H1 (cell line): Measurements from ENCODE around the gene PCGF3. TPM values are rescaled to one million over a fixed set of nuclear protein-coding genes. Genes with fewer than 3 reads are reported as not detected.

Experiments
- CTCF ChIA-PET: fragments of 300-600 bp; sonication (Branson Sonifier 250); formaldehyde crosslinking; loops from one replicate; lab custom pipeline; 2021; ENCODE audit not compliant: partially characterized antibody; lab: Charles Lee
- POLR2A ChIA-PET: fragments of 300-600 bp; sonication (Branson Sonifier 250); formaldehyde crosslinking; loops from one replicate; lab custom pipeline; 2021; ENCODE audit warnings: inconsistent platforms; ENCODE audit not compliant: partially characterized antibody; lab: Charles Lee
- DNase-seq, 2 experiments: peaks; one replicate each; pipeline versions ENCODE4 v3.0.0 to v3.0.0-alpha.2; 2010 to 2022; ENCODE audit warnings: low spot score in 2 of 2, low read depth in 1 of 2, mixed read lengths in 1 of 2
- FAIRE-seq: peaks from 2 replicates; lab custom pipeline; 2011; peaks lifted over from hg19 to GRCh38; lab: Jason Lieb, UNC
- H2AFZ ChIP-seq: 2 replicates; pipeline ENCODE4 v1.8.1; 2012; ENCODE audit warnings: low read length, inconsistent platforms
- H2AK5ac ChIP-seq: 2 replicates; pipeline ENCODE4 v1.6.1; 2013; ENCODE audit warnings: low read depth, low read length
- H2BK120ac ChIP-seq: replicated peaks from 2 replicates; pipeline ENCODE3; 2013; ENCODE audit warnings: low read depth, low read length, inconsistent platforms
- H2BK12ac ChIP-seq: 2 replicates; pipeline ENCODE4 v1.6.1; 2013; ENCODE audit warnings: low read depth, low read length
- H2BK15ac ChIP-seq: 2 replicates; pipeline ENCODE4 v1.6.1; 2013; ENCODE audit warnings: low read length
- H2BK20ac ChIP-seq: 2 replicates; pipeline ENCODE4 v1.6.1; 2013; ENCODE audit warnings: low read length
- H2BK5ac ChIP-seq: 2 replicates; pipeline ENCODE4 v1.6.1; 2013; ENCODE audit warnings: low read depth, low read length
- H3K14ac ChIP-seq: 2 replicates; pipeline ENCODE4 v1.6.1; 2013; ENCODE audit warnings: inconsistent platforms; ENCODE audit not compliant: insufficient read length
- H3K18ac ChIP-seq: 2 replicates; pipeline ENCODE4 v1.6.1; 2013; ENCODE audit warnings: low read length; ENCODE audit errors: extremely low read depth
- H3K23ac ChIP-seq: 2 replicates; pipeline ENCODE4 v1.6.1; 2013; ENCODE audit warnings: inconsistent platforms; ENCODE audit not compliant: insufficient read length
- H3K23me2 ChIP-seq: 2 replicates; pipeline ENCODE4 v1.6.1; 2013; ENCODE audit warnings: low read depth, low read length
- H3K27ac ChIP-seq: 2 replicates; pipeline ENCODE4 v1.6.1; 2011; ENCODE audit warnings: low read depth, low read length, inconsistent platforms
- H3K27me3 ChIP-seq, 4 experiments: replicated peaks in 1 of 4; 1 replicate in 1 of 4; 2 replicates in 3 of 4; pipeline versions ENCODE4 v1.6.1 to v1.8.1; 2011 to 2013; ENCODE audit warnings: low read length in 3 of 4, mild to moderate bottlenecking in 3 of 4, inconsistent platforms in 2 of 4, mixed read lengths in 2 of 4, moderate library complexity in 1 of 4; ENCODE audit not compliant: control insufficient read depth in 3 of 4, insufficient read depth in 3 of 4; ENCODE audit errors: extremely low read depth in 1 of 4
- H3K36me3 ChIP-seq, 4 experiments: 2 replicates each; pipeline versions ENCODE4 v1.6.1 to v1.8.1; 2011 to 2013; ENCODE audit warnings: mild to moderate bottlenecking in 4 of 4, low read length in 3 of 4, moderate library complexity in 2 of 4, control low read depth in 1 of 4, inconsistent platforms in 1 of 4; ENCODE audit not compliant: insufficient read depth in 4 of 4, control insufficient read depth in 2 of 4
- H3K4ac ChIP-seq: replicated peaks from 2 replicates; pipeline ENCODE3; 2013; ENCODE audit warnings: low read length, low read depth, mixed read lengths, inconsistent platforms; ENCODE audit not compliant: insufficient read length
- H3K4me1 ChIP-seq, 4 experiments: replicated peaks in 1 of 4; 1 replicate in 1 of 4; 2 replicates in 3 of 4; pipeline versions ENCODE4 v1.6.1 to v1.8.1; 2011 to 2013; ENCODE audit warnings: low read length in 3 of 4, inconsistent platforms in 2 of 4, mixed read lengths in 1 of 4; ENCODE audit not compliant: insufficient read depth in 4 of 4, control insufficient read depth in 3 of 4
- H3K4me2 ChIP-seq, 2 experiments: 2 replicates each; pipeline versions ENCODE4 v1.6.1 to v1.8.1; 2011 to 2013; ENCODE audit warnings: low read depth in 2 of 2, low read length in 2 of 2, control low read depth in 1 of 2, inconsistent platforms in 1 of 2, mild to moderate bottlenecking in 1 of 2; ENCODE audit not compliant: insufficient read depth in 1 of 2
- H3K4me3 ChIP-seq, 4 experiments: fragments of 200-600, 300-600 bp in 1 of 4; sonication (generic), shearing (Covaris generic), sonication (Bioruptor Twin) in 1 of 4; 2 replicates each; pipeline versions ENCODE4 v1.5.1 to v1.8.1; 2011 to 2016; ENCODE audit warnings: low read length in 4 of 4, low read depth in 3 of 4, control low read depth in 2 of 4, inconsistent platforms in 2 of 4, mild to moderate bottlenecking in 2 of 4, mixed read lengths in 1 of 4, moderate library complexity in 1 of 4; ENCODE audit not compliant: insufficient read depth in 2 of 4; ENCODE audit errors: extremely low read depth in 1 of 4
- H3K56ac ChIP-seq: replicated peaks from 2 replicates; pipeline ENCODE3; 2013; ENCODE audit warnings: low read depth, mild to moderate bottlenecking, mixed read lengths, low read length, inconsistent platforms; ENCODE audit not compliant: insufficient read length
- H3K79me1 ChIP-seq: 2 replicates; pipeline ENCODE4 v1.6.1; 2013; ENCODE audit warnings: low read depth, low read length, control low read depth
- H3K79me2 ChIP-seq, 2 experiments: 2 replicates each; pipeline versions ENCODE4 v1.6.1 to v1.8.1; 2012 to 2013; ENCODE audit warnings: low read length in 2 of 2, mild to moderate bottlenecking in 2 of 2, inconsistent platforms in 1 of 2; ENCODE audit not compliant: insufficient read depth in 2 of 2, control insufficient read depth in 1 of 2
- H3K9ac ChIP-seq, 4 experiments: replicated peaks in 1 of 4; 1 replicate in 1 of 4; 2 replicates in 3 of 4; pipeline versions ENCODE4 v1.6.1 to v1.8.1; 2011 to 2013; ENCODE audit warnings: low read depth in 3 of 4, low read length in 3 of 4, control low read depth in 2 of 4, mild to moderate bottlenecking in 2 of 4, moderate library complexity in 2 of 4, inconsistent platforms in 1 of 4; ENCODE audit errors: extremely low read depth in 1 of 4
- H3K9me3 ChIP-seq, 2 experiments: 2 replicates each; pipeline versions ENCODE4 v1.6.1 to v1.8.1; 2012 to 2013; ENCODE audit warnings: mild to moderate bottlenecking in 2 of 2, moderate library complexity in 2 of 2, control low read depth in 1 of 2, inconsistent platforms in 1 of 2, low read depth in 1 of 2, low read length in 1 of 2, mixed read lengths in 1 of 2; ENCODE audit not compliant: insufficient read depth in 2 of 2
- H4K20me1 ChIP-seq, 2 experiments: replicated peaks in 1 of 2; 2 replicates each; pipeline versions ENCODE3 to v1.8.1; 2011 to 2013; ENCODE audit warnings: inconsistent platforms in 2 of 2, low read length in 2 of 2, mild to moderate bottlenecking in 1 of 2; ENCODE audit not compliant: insufficient read depth in 2 of 2, control insufficient read depth in 1 of 2
- H4K5ac ChIP-seq: 2 replicates; pipeline ENCODE4 v1.6.1; 2013; ENCODE audit warnings: low read length, low read depth, mixed read lengths, inconsistent platforms; ENCODE audit not compliant: insufficient read length
- H4K8ac ChIP-seq: 2 replicates; pipeline ENCODE4 v1.8.0; 2013; ENCODE audit warnings: mild to moderate bottlenecking, moderate library complexity, low read length, inconsistent platforms; ENCODE audit not compliant: insufficient read depth; ENCODE audit errors: extremely low read depth
- H4K91ac ChIP-seq: replicated peaks from 2 replicates; pipeline ENCODE3; 2013; ENCODE audit warnings: low read length, mixed read lengths, inconsistent platforms; ENCODE audit not compliant: insufficient read length
- ATF2 ChIP-seq: IDR thresholded peaks from 2 replicates; pipeline ENCODE4 v1.6.1; 2012; ENCODE audit warnings: low read length, inconsistent platforms
- E2F6 ChIP-seq: IDR thresholded peaks from 2 replicates; pipeline ENCODE4 v1.6.1; 2012; ENCODE audit warnings: inconsistent platforms
- GABPA ChIP-seq: IDR thresholded peaks from 2 replicates; pipeline ENCODE4 v1.6.1; 2011; ENCODE audit warnings: mild to moderate bottlenecking, low read length, moderate library complexity, borderline replicate concordance; ENCODE audit not compliant: insufficient read depth
- POLR2AphosphoS5 ChIP-seq: IDR thresholded peaks from 2 replicates; pipeline ENCODE4 v1.6.1; 2011; ENCODE audit warnings: low read depth, low read length
- ZNF274 ChIP-seq: IDR thresholded peaks from 2 replicates; pipeline ENCODE4 v1.7.0; 2012; ENCODE audit warnings: low read length, borderline replicate concordance; ENCODE audit errors: extremely low read depth
- WGBS, 2 experiments: shearing (Covaris generic) in 1 of 2; methylation state at CpG; one replicate each; pipeline versions ENCODE4 v1.1.6 to v1.1.7; 2013 to 2015; ENCODE audit warnings: low lambda C conversion rate in 2 of 2, mixed read lengths in 2 of 2, inconsistent platforms in 1 of 2, low coverage in 1 of 2, missing lambda C conversion rate in 1 of 2; ENCODE audit not compliant: insufficient replicate concordance in 2 of 2, insufficient coverage in 1 of 2, insufficient read length in 1 of 2; ENCODE audit errors: extremely low coverage in 1 of 2, missing lambda C conversion rate in 1 of 2; 5-methylcytosine and 5-hydroxymethylcytosine counted together
- polyA plus RNA-seq, 7 experiments: library from polyadenylated mRNA; depleted of rRNA in 3 of 7; stranded (reverse) in 5 of 7; unstranded in 2 of 7; fragments of >200 nt in 5 of 7; fragments of 200-250 nt in 2 of 7; gene quantifications; 1 replicate in 5 of 7; 2 replicates in 1 of 7; 4 replicates in 1 of 7; pipeline versions ENCODE4 v1.2.1 to v1.2.3, GENCODE V29; 2011 to 2013; ENCODE audit warnings: missing spikeins in 2 of 7, mixed read lengths in 2 of 7
- total RNA-seq: library from RNA; stranded (reverse); fragmentation: NEBNext Ultra II Directional; extraction: Animal tissue kit (Norgen Biotek cat#: 25700); gene quantifications from 2 replicates; pipeline ENCODE4 v1.2.1, GENCODE V29; 2021

PCGF3 gene
- total and polyA plus RNA-seq, 2 of the 8 experiments (the other 6 are each of a cell fraction or from before 2014, with no cell fraction given): 52.7 to 52.9 TPM

DNA sequence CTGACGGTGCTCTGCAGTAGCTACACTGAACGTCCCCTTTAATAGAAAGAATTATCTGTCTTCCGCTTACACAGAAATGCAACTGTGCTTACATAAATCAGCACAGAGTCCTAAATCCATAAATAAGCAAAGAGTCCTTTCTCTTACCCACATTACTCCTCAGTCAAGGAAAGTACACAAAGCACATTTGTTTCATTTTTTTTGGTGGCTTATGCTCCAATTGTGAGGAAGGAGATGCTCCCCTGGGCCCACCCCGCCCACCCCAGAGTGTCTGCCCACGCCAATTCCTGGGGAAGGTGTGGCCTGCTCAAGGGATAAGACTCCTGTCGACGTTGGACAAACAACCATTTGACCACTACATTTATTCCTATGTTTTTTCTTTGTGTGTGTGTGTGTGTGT lies 66.5 kb downstream of the PCGF3 start:
- WGBS, 2 experiments: 80% methylated on average over 7 of the region's 7 CpGs; no CpG with 5 or more reads in 1 of the 2 experiments
- POLR2A ChIA-PET: interaction anchor here (1.8 kb wide), 1 partner anchor 9 kb away, joined by 8 read pairs; no protein-coding TSS in a partner anchor
- H4K91ac ChIP-seq: no peak overlapping the region
- TF ChIP-seq GABPA (no peak), ATF2 (no peak), POLR2AphosphoS5 (no peak), E2F6 (no peak), ZNF274 (no peak)

More for the DNA sequence above, 66.5 kb downstream of the PCGF3 start:
- CTCF ChIA-PET: no interaction called here
- Histone ChIP-seq H3K4me2 (no peak overlapping the region), H2BK120ac (no peak overlapping the region), H3K4me3 (no peak overlapping the region), H3K79me2 (peaks cover 0 to 63% of the 10 kb centered on the region in 2 experiments; a peak in 3 of 4 replicates), H2AFZ (no peak overlapping the region), H2AK5ac (no peak overlapping the region), H3K23ac (no peak overlapping the region), H3K9me3 (no peaks in the 10 kb centered on the region), H4K5ac (no peak overlapping the region), H3K79me1 (peaks cover 13% of the 10 kb centered on the region), H3K9ac (no peak overlapping the region), H2BK20ac (no peak overlapping the region), H2BK5ac (no peak overlapping the region), H3K36me3 (peaks cover 0 to 47% (median 17%) of the 10 kb centered on the region in 4 experiments; a peak in 7 of 8 replicates), H3K23me2 (no peaks in the 10 kb centered on the region), H2BK12ac (no peak overlapping the region), H3K14ac (no peak overlapping the region), H3K27me3 (no peaks in the 10 kb centered on the region), H3K18ac (no peak overlapping the region), H3K27ac (no peak overlapping the region), H4K8ac (no peak overlapping the region), H3K4me1 (peaks cover 0 to 3% (median 0%) of the 10 kb centered on the region in 4 experiments; a peak in 3 of 7 replicates), H3K56ac (no peak overlapping the region), H4K20me1 (peaks cover 18 to 35% of the 10 kb centered on the region in 2 experiments), H3K4ac (no peak overlapping the region), H2BK15ac (no peak overlapping the region)
- no peak for FAIRE-seq
- no peak for DNase-seq
